ENCODE data around the gene FADS1.
A peak's percentile ranks its signal among the peaks of the same experiment; 100 is the strongest.

FADS1 gene

GRCh38 chr11:61787928-61788491, 28.8 kb downstream of the FADS1 start:
- Histone ChIP-seq H3K27me3 (ENCODE audit: control insufficient read depth, low read length) (no peaks in the 10 kb centered on the region), H4K20me1 (ENCODE audit: control insufficient read depth, insufficient read depth, low read depth, low read length) (0 out of 2 replicates have a peak, but pooled peaks cover 5% of the 10 kb centered on the region), H3K9me2 (replicated peaks; ENCODE audit: control insufficient read depth, low read length) (no peaks in the 10 kb centered on the region), H3K4me2 (ENCODE audit: low read length) (no peak overlapping the region), H3K9me3 (ENCODE audit: control insufficient read depth, insufficient read depth, low read length) (no peaks in the 10 kb centered on the region), H3K4me1 (ENCODE audit: control insufficient read depth, low read length) (peaks cover 13% of the 10 kb centered on the region), H3K4me3 (ENCODE audit: low read length) (no peak overlapping the region), H3K27ac (ENCODE audit: low read depth, low read length) (no peak overlapping the region), H3K36me3 (ENCODE audit: control insufficient read depth, low read length) (peaks cover 53% of the 10 kb centered on the region), H3K79me2 (ENCODE audit: control insufficient read depth, low read length) (peaks cover 37% of the 10 kb centered on the region), H3F3A (ENCODE audit: control insufficient read depth, insufficient read depth) (no peaks in the 10 kb centered on the region)
- TF ChIP-seq CTCF (IDR thresholded peaks at IDR 0.05; ENCODE audit: low read depth, low read length, poor library complexity, severe bottlenecking) (peak; percentile 67), EZH2phosphoT487 (IDR thresholded peaks at IDR 0.05; ENCODE audit: borderline replicate concordance, low read length) (no peak)

GRCh38 chr11:61785837-61786402, 30.9 kb downstream of the FADS1 start:
- H3K4me2 ChIP-seq (ENCODE audit: low read length): no peak overlapping the region
- peaks cover 6% of the 10 kb centered on the region; the same call in 1 of the 2 replicates for H3K4me1 ChIP-seq (ENCODE audit: control insufficient read depth, low read length)
- H3F3A ChIP-seq (ENCODE audit: control insufficient read depth, insufficient read depth): no peaks in the 10 kb centered on the region
- H3K9me2 ChIP-seq (replicated peaks; ENCODE audit: control insufficient read depth, low read length): no peaks in the 10 kb centered on the region
- peaks cover 18% of the 10 kb centered on the region for H3K79me2 ChIP-seq (ENCODE audit: control insufficient read depth, low read length)
- peaks cover 51% of the 10 kb centered on the region for H3K36me3 ChIP-seq (ENCODE audit: control insufficient read depth, low read length)
- 0 out of 2 replicates have a peak, but pooled peaks cover 5% of the 10 kb centered on the region for H4K20me1 ChIP-seq (ENCODE audit: control insufficient read depth, insufficient read depth, low read depth, low read length)
- H3K4me3 ChIP-seq (ENCODE audit: low read length): no peak overlapping the region
- TF ChIP-seq EZH2phosphoT487 (IDR thresholded peaks at IDR 0.05; ENCODE audit: borderline replicate concordance, low read length) (no peak), CTCF (IDR thresholded peaks at IDR 0.05; ENCODE audit: low read depth, low read length, poor library complexity, severe bottlenecking) (no peak)
- no peaks in the 10 kb centered on the region for H3K9me3 ChIP-seq (ENCODE audit: control insufficient read depth, insufficient read depth, low read length)
- H3K27me3 ChIP-seq (ENCODE audit: control insufficient read depth, low read length): no peaks in the 10 kb centered on the region
- H3K27ac ChIP-seq (ENCODE audit: low read depth, low read length): no peak overlapping the region

GRCh38 chr11:61784506-61784805, 32.3 kb downstream of the FADS1 start:
- TF ChIP-seq EZH2phosphoT487 (IDR thresholded peaks at IDR 0.05; ENCODE audit: borderline replicate concordance, low read length) (no peak), CTCF (IDR thresholded peaks at IDR 0.05; ENCODE audit: low read depth, low read length, poor library complexity, severe bottlenecking) (no peak)
- H3K4me3 ChIP-seq (ENCODE audit: low read length): no peak overlapping the region
- no peak overlapping the region for H3K4me2 ChIP-seq (ENCODE audit: low read length)
- no peak overlapping the region for H3K27ac ChIP-seq (ENCODE audit: low read depth, low read length)
- H3K27me3 ChIP-seq (ENCODE audit: control insufficient read depth, low read length): peaks cover 3% of the 10 kb centered on the region; the same call in 1 of the 2 replicates
- peaks cover 3% of the 10 kb centered on the region; the same call in 1 of the 2 replicates for H3K79me2 ChIP-seq (ENCODE audit: control insufficient read depth, low read length)
- no peaks in the 10 kb centered on the region for H3F3A ChIP-seq (ENCODE audit: control insufficient read depth, insufficient read depth)
- H4K20me1 ChIP-seq (ENCODE audit: control insufficient read depth, insufficient read depth, low read depth, low read length): 0 out of 2 replicates have a peak, but pooled peaks cover 5% of the 10 kb centered on the region
- H3K36me3 ChIP-seq (ENCODE audit: control insufficient read depth, low read length): peaks cover 37% of the 10 kb centered on the region
- H3K9me2 ChIP-seq (replicated peaks; ENCODE audit: control insufficient read depth, low read length): no peaks in the 10 kb centered on the region
- H3K9me3 ChIP-seq (ENCODE audit: control insufficient read depth, insufficient read depth, low read length): no peaks in the 10 kb centered on the region
- H3K4me1 ChIP-seq (ENCODE audit: control insufficient read depth, low read length): peaks cover 6% of the 10 kb centered on the region; the same call in 1 of the 2 replicates
